Ishikawa (cell line): ENCODE results near the gene BLOC1S2.

Experiments used
- EP300 ChIP-seq: IDR thresholded peaks from 2 replicates; pipeline ENCODE4 v1.6.1; 2012; ENCODE audit warnings: borderline replicate concordance
- MAX ChIP-seq: IDR thresholded peaks from 2 replicates; pipeline ENCODE4 v1.6.1; 2012
- ZBTB7A ChIP-seq: IDR thresholded peaks from 2 replicates; pipeline ENCODE4 v1.6.1; 2012; ENCODE audit warnings: low read depth

GRCh38 chr10:100229819-100230422 lies 56.6 kb downstream of the BLOC1S2 start:
- TF ChIP-seq ZBTB7A (no peak), MAX (no peak), EP300 (no peak)
